HCT116 (cell line): ENCODE data around the gene CTIF. TPM values are rescaled to one million over a fixed set of nuclear protein-coding genes. Genes with fewer than 3 reads are reported as not detected.

Experiments
- ATAC-seq: fragments of 200-7000 bp; cut with Tn5 transposase; 2 replicates; pipeline ENCODE4 v1.9.1; 2020; ENCODE audit warnings: mild to moderate bottlenecking, moderate library complexity
- BruUV-seq: library from RNA; stranded (reverse); fragments of 400-500 nt; replicated peaks from 2 replicates; lab custom pipeline; 2021; lab: Mats Ljungman, UMichigan
- CTCF ChIA-PET: fragments of 300-600 bp; sonication (Branson Sonifier 250); formaldehyde crosslinking; loops from one replicate; lab custom pipeline; 2021; ENCODE audit warnings: antibody characterized with exemption; lab: Charles Lee
- POLR2A ChIA-PET: fragments of 300-600, 350-600 bp; sonication (Branson Sonifier 250); formaldehyde crosslinking; loops from one replicate; lab custom pipeline; 2021; ENCODE audit warnings: antibody characterized with exemption; lab: Charles Lee
- RAD21 ChIA-PET, 2 experiments: fragments of 300-600 bp; sonication (Branson Sonifier 250); formaldehyde crosslinking; loops; one replicate each; lab custom pipeline; 2023; ENCODE audit warnings: low total read pairs in 2 of 2; ENCODE audit not compliant: uncharacterized antibody in 2 of 2, unreplicated experiment in 2 of 2, low non-redundant PET in 1 of 2; lab: Charles Lee
- DNase-seq: peaks from one replicate; pipeline ENCODE4 v3.0.0-alpha.2; 2010; ENCODE audit warnings: low read depth, low spot score
- H2AFZ ChIP-seq: fragments of 200-600 bp; shearing (Covaris generic), sonication (generic); 2 replicates; pipeline ENCODE4 v1.6.1; 2017; ENCODE audit warnings: low read depth, mixed run types, mixed read lengths, antibody characterized with exemption, low read length; ENCODE audit not compliant: poor library complexity, severe bottlenecking
- H3K27ac ChIP-seq: 2 replicates; pipeline ENCODE4 v1.5.1; 2012; ENCODE audit warnings: low read depth, low read length
- H3K27me3 ChIP-seq: fragments of 200-600 bp; sonication (generic); 2 replicates; pipeline ENCODE4 v1.6.1; 2016; ENCODE audit warnings: mixed run types, low read length, mixed read lengths; ENCODE audit not compliant: insufficient read depth
- H3K36me3 ChIP-seq, 2 experiments: fragments of 200-500 bp in 1 of 2; fragments of 200-600 bp in 1 of 2; sonication (Bioruptor generic) in 1 of 2; sonication (generic) in 1 of 2; 2 replicates each; pipeline versions ENCODE4 v1.5.1 to v1.6.1; 2014 to 2016; ENCODE audit warnings: low read length in 2 of 2, inconsistent platforms in 1 of 2, mixed read lengths in 1 of 2, mixed run types in 1 of 2; ENCODE audit not compliant: insufficient read depth in 2 of 2, control insufficient read depth in 1 of 2
- H3K4me1 ChIP-seq, 2 experiments: fragments of 200-600 bp in 1 of 2; sonication (generic) in 1 of 2; 2 replicates each; pipeline versions ENCODE4 v1.5.1 to v1.6.1; 2012 to 2017; ENCODE audit warnings: low read length in 2 of 2, inconsistent platforms in 1 of 2, mild to moderate bottlenecking in 1 of 2, mixed read lengths in 1 of 2, mixed run types in 1 of 2, moderate library complexity in 1 of 2; ENCODE audit not compliant: insufficient read depth in 2 of 2, control insufficient read depth in 1 of 2
- H3K4me2 ChIP-seq: fragments of 200-600 bp; sonication (generic); 2 replicates; pipeline ENCODE4 v1.6.1; 2017; ENCODE audit warnings: mixed run types, low read length, mixed read lengths
- H3K4me3 ChIP-seq, 2 experiments: fragments of 200-600 bp in 1 of 2; sonication (generic) in 1 of 2; replicated peaks in 1 of 2; 2 replicates each; pipeline ENCODE4 v1.5.1; 2011 to 2016; ENCODE audit warnings: low read length in 2 of 2, control low read depth in 1 of 2, low read depth in 1 of 2, mild to moderate bottlenecking in 1 of 2, mixed read lengths in 1 of 2, mixed run types in 1 of 2
- H3K79me2 ChIP-seq: fragments of 200-600 bp; sonication (generic); 2 replicates; pipeline ENCODE4 v1.6.1; 2017; ENCODE audit warnings: mild to moderate bottlenecking, mixed run types, low read length, moderate library complexity, mixed read lengths; ENCODE audit not compliant: insufficient read depth
- H3K9ac ChIP-seq: fragments of 200-600 bp; sonication (generic); 2 replicates; pipeline ENCODE4 v1.6.1; 2016; ENCODE audit warnings: low read length, mixed read lengths
- H3K9me2 ChIP-seq: fragments of 200-600 bp; sonication (generic), shearing (Covaris generic); 2 replicates; pipeline ENCODE4 v1.6.1; 2017; ENCODE audit warnings: mixed run types, mild to moderate bottlenecking, moderate library complexity; ENCODE audit not compliant: insufficient read depth
- H3K9me3 ChIP-seq, 2 experiments: fragments of 200-500 bp in 1 of 2; fragments of 200-600 bp in 1 of 2; sonication (Bioruptor generic) in 1 of 2; sonication (generic) in 1 of 2; 2 replicates each; pipeline ENCODE4 v1.6.1; 2014 to 2017; ENCODE audit warnings: low read length in 2 of 2, mixed read lengths in 2 of 2, inconsistent platforms in 1 of 2, low read depth in 1 of 2, mild to moderate bottlenecking in 1 of 2, mixed run types in 1 of 2, moderate library complexity in 1 of 2; ENCODE audit not compliant: control insufficient read depth in 1 of 2, insufficient read depth in 1 of 2
- H4K20me1 ChIP-seq: fragments of 200-600 bp; sonication (generic), shearing (Covaris generic); 2 replicates; pipeline ENCODE4 v1.6.1; 2017; ENCODE audit warnings: mixed run types, mild to moderate bottlenecking, moderate library complexity; ENCODE audit not compliant: insufficient read depth
- ATF3 ChIP-seq: IDR thresholded peaks from 2 replicates; pipeline ENCODE4 v1.6.1; 2012
- CBX3 ChIP-seq: IDR thresholded peaks from 2 replicates; pipeline ENCODE4 v1.6.1; 2012; ENCODE audit warnings: low read depth
- CEBPB ChIP-seq: IDR thresholded peaks from 2 replicates; pipeline ENCODE4 v1.6.1; 2012; ENCODE audit warnings: low read depth
- EGR1 ChIP-seq: IDR thresholded peaks from 2 replicates; pipeline ENCODE4 v1.6.1; 2012; ENCODE audit warnings: low read depth
- ELF1 ChIP-seq: IDR thresholded peaks from 2 replicates; pipeline ENCODE4 v1.6.1; 2012; ENCODE audit warnings: low read depth, borderline replicate concordance
- EZH2 ChIP-seq: fragments of 200-600 bp; sonication (generic); IDR thresholded peaks from 2 replicates; pipeline ENCODE4 v1.6.1; 2017; ENCODE audit warnings: antibody characterized with exemption, mixed run types
- EZH2phosphoT487 ChIP-seq: fragments of 200-600 bp; IDR thresholded peaks from 2 replicates; pipeline ENCODE4 v1.6.1; 2018; ENCODE audit warnings: antibody characterized with exemption, borderline replicate concordance
- FOSL1 ChIP-seq: IDR thresholded peaks from 2 replicates; pipeline ENCODE4 v1.6.1; 2012; ENCODE audit warnings: low read depth
- MAX ChIP-seq: IDR thresholded peaks from 2 replicates; pipeline ENCODE4 v1.6.1; 2012
- POLR2A ChIP-seq: IDR thresholded peaks from 2 replicates; pipeline ENCODE4 v1.7.0; 2011; ENCODE audit warnings: borderline replicate concordance; ENCODE audit not compliant: insufficient read depth, insufficient read length; ENCODE audit errors: extremely low read depth
- SIN3A ChIP-seq: IDR thresholded peaks from 2 replicates; pipeline ENCODE4 v1.6.1; 2012; ENCODE audit warnings: low read depth
- TCF7L2 ChIP-seq: IDR thresholded peaks from 2 replicates; pipeline ENCODE4 v1.7.0; 2011; ENCODE audit warnings: borderline replicate concordance, inconsistent platforms; ENCODE audit not compliant: insufficient read depth, insufficient read length; ENCODE audit errors: extremely low read depth
- YY1 ChIP-seq: IDR thresholded peaks from 2 replicates; pipeline ENCODE4 v1.6.1; 2011; ENCODE audit warnings: low read length, low read depth, moderate library complexity, mild to moderate bottlenecking; ENCODE audit not compliant: insufficient replicate concordance; ENCODE audit errors: extremely low read depth
- ZBTB33 ChIP-seq: IDR thresholded peaks from 2 replicates; pipeline ENCODE4 v1.6.1; 2011; ENCODE audit warnings: mild to moderate bottlenecking, low read length, moderate library complexity; ENCODE audit not compliant: insufficient replicate concordance; ENCODE audit errors: extremely low read depth
- intact Hi-C: fragments of 100-400 bp; cut with micrococcal nuclease; formaldehyde crosslinking; loops from 2 replicates; pipeline ENCODE4 v1.10.0; 2022
- total RNA-seq: library from RNA; stranded (reverse); gene quantifications from one replicate; pipeline ENCODE4 v1.2.1, GENCODE V29; 2021; ENCODE audit not compliant: unreplicated experiment

CTIF gene
- total RNA-seq, 1 experiment from 2014 or later = 19.7 TPM

- Histone ChIP-seq H4K20me1 (no peaks in the 10 kb centered on the region), H3K27ac (peak overlapping the region; percentile 80), H3K4me1 (peaks cover 27 to 40% of the 10 kb centered on the region in 2 experiments), H3K9me3 (no peaks in the 10 kb centered on the region), H3K79me2 (peaks cover 5% of the 10 kb centered on the region; the same call in 1 of the 2 replicates), H3K9ac (peak overlapping the region; percentile 76), H3K27me3 (no peaks in the 10 kb centered on the region), H3K4me2 (peak overlapping the region; percentile 97), H3K36me3 (no peaks in the 10 kb centered on the region), H3K4me3 (peak overlapping the region; percentile 75 to 87), H2AFZ (no peak overlapping the region), H3K9me2 (no peaks in the 10 kb centered on the region)
- ChIA-PET CTCF (no interaction called here), POLR2A (no interaction called here), RAD21 (interaction anchor here in 1 of 2 experiments (0.7 kb wide), 1 partner anchor 25 kb away, joined by 3 read pairs; no protein-coding TSS in a partner anchor)
- BruUV-seq = TSS peak; percentile 22
- intact Hi-C loops = no loop called here
- no peak for DNase-seq
- TF ChIP-seq ATF3 (no peak), POLR2A (no peak), EZH2 (no peak)
- ATAC-seq = no peak
Observed at GRCh38 chr18:48541747-48542400, 3.0 kb downstream of the CTIF start.

GRCh38 chr18:48542513-48543181 lies 3.8 kb downstream of the CTIF start:
- no peaks in the 10 kb centered on the region for H3K9me2 ChIP-seq
- no peaks in the 10 kb centered on the region for H4K20me1 ChIP-seq
- no peaks in the 10 kb centered on the region for H3K27me3 ChIP-seq
- ChIA-PET POLR2A (no interaction called here), CTCF (no interaction called here), RAD21 (no interaction called here)
- no peaks in the 10 kb centered on the region for H3K36me3 ChIP-seq
- H3K27ac ChIP-seq = peak overlapping the region; percentile 48
- intact Hi-C loops = no loop called here
- peak overlapping the region; percentile 29 for H3K9ac ChIP-seq
- H3K79me2 ChIP-seq = peaks cover 5% of the 10 kb centered on the region; the same call in 1 of the 2 replicates
- no TSS peak for BruUV-seq
- no peak overlapping the region for H2AFZ ChIP-seq
- H3K9me3 ChIP-seq = no peaks in the 10 kb centered on the region
- peak overlapping the region; percentile 97 for H3K4me2 ChIP-seq
- TF ChIP-seq ELF1 (no peak), EZH2phosphoT487 (no peak), EGR1 (no peak), ZBTB33 (no peak), TCF7L2 (no peak), CEBPB (no peak), CBX3 (no peak), FOSL1 (no peak), MAX (no peak), YY1 (no peak), SIN3A (no peak)
- peak overlapping the region in 1 of 2 experiments; percentile 31; a peak in 2 of 4 replicates for H3K4me3 ChIP-seq
- no peak for DNase-seq
- H3K4me1 ChIP-seq = peaks cover 30 to 45% of the 10 kb centered on the region in 2 experiments
- ATAC-seq = peak; percentile 20; the same call in 1 of the 2 replicates
